HG03469 (cell line): ENCODE results near the gene CLEC16A.
A peak's percentile ranks its signal among the peaks of the same experiment; 100 is the strongest.

ENCODE experiments used
- ATAC-seq: cut with Tn5 transposase; IDR thresholded peaks from one replicate; pipeline ENCODE4 v1.9.1; 2021; ENCODE audit warnings: mild to moderate bottlenecking, moderate library complexity, moderate number of reproducible peaks; ENCODE audit not compliant: unreplicated experiment

CLEC16A gene

DNA sequence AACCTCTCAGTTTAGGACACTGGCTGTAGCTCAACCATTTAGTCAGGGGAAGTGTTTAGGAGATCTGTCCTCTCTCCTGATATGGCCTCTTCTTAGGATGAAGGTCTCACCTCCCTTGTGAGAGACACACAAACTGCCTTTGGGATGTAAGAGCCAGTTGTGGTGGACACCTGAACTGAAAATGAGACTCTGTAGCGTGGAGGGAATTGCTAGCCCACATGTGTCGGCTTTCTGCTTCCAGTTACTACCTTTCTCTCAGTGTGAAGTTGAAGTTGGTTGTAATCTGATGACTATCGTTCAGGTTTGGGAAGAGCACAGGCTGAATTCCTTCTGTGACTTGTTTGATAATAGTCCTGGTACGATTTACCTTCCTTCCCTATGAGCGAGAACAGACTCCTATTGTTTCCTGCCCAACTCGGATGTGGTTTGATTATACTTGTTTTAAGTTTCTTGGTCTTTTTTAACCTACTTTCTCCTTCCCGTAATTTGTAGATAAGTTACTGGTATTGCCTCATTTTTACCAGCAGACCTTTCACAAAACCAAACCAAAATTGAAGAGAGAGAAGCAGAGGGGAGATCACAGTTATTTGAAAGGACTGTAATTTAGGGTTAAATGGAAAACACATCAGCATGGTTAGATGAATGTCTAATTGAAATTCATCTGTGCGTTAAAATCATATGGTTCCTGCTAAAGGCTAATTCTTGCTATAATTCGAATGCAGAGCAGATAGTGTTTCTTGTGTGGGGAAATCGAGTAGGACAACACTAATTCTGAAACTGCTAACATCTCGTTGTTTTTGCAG lies 43.2 kb downstream of the CLEC16A start:
- ATAC-seq: no peak

DNA sequence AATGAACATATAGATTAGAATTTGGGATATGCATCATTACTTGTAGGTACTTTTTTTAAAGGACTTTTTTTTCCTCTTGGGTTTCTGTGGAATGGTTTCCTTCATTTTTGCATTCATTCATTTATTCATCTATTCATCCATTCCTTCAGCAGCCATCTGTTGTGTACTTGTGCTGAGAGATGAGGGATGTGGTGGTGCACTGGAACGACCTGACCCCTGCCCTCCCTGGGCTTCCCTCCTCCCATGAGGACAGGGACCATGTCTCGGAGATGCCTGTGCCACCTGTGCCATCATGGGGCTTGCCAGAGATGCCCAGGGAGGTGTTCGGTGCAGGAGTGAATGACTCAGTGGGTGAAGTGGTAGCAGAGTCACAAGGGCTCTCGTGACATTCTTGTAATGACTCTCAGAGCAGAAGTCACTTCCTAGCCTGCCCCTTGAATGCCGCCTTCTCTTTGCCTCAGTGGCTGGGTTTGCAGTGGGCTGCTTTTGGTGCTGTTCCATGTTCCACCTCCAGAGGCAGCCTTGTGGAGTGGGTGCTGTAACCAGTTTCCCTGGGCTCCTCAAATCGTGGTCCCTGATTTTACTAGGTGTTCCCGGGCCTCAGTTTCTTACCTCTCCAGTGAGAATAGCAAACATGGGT lies 43.9 kb downstream of the CLEC16A start:
- peak; percentile 51 for ATAC-seq

DNA sequence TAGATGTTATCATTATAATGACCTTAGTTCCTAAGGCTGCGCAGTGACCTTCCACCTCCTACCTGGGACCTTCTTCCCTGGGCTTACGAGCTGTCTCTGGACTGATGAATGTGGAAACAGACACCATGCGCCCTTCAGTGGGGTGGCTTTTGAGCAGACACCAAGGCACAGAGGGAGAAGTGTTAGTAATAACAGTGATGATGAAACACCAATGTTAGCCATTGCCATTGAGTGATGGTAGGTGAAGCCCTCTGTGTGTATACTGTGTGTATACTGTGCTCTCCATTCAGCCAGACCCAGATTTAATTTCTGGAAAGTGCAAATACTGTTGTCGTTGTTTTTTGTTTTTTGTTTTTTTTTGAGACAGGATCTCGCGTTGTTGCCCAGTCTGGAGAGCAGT lies 44.5 kb downstream of the CLEC16A start:
- no peak for ATAC-seq

DNA sequence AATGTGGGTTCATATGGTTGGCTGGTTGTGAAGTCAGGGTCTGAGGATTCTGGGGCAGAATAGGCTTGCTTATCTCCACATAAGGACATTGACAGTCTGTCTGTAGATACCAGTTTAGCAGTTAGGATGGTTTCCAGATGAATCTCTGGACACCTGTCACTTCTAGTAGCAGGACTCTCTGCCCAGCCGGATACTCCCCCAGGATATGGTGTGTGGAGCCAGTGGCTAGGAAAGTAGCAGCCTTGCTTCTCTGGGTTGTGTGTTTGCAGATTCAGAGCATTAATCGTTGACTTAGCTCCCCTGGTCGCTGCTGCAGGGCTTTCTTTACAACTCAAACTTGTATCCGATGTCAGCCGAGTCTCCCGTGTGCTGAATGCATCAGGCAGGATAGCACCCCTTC lies 45.2 kb downstream of the CLEC16A start:
- no peak for ATAC-seq

DNA sequence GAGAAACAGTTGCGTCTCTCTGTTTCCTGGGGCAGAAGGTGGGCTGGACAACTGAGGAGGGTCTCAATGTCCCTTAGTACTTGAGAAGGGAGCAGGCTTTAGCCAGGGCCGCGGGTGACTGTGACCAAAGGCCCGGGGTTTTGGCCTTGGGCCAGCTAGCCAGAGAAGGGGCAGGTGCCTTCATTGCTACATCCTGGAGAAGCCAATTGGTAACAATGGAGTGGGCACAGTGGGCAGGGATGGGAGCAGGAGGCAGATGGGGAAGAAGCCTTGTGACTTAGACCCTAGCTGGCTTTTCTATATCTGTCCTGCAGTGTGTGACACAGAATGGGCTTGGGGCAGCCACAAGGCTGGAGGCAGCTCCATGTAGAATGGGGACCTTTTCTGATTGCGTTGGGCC lies 46.0 kb downstream of the CLEC16A start:
- ATAC-seq: no peak

DNA sequence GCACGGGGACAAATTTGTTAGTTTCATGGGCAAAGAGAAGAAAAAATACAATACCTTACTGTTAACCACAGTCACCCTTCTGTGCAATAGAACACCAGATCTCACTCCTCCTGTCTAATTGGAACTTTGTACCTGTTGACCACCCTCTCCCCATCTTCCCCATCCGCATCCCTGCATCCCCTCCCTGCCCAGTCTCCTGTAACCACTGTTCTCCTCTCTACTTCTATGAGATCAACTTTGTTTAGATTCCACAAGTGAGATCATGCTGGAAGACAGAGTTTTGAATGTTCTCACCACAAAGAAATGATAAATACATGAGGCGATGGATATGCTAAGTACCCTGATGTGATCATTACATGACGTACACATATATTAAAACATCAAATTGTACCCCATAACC lies 47.7 kb downstream of the CLEC16A start:
- ATAC-seq: no peak

DNA sequence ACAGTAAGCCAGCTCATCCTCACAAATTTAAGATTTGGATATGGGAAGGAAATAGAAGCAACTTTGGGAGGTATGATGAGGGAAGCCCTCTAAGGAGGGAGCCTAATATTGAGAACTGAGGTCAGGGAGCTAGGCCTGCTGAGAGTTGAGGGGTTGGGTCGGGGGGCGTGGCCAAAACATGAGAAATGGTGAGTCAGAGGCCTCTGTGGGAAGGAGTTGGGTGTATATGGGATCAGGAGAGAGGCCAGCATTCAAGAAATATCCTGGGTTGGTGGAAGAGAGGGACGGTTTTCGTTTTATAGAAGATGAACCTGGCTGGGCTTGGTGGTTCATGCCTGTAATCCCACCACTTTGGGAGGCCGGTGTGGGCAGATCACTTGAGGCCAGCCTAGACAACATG lies 48.4 kb downstream of the CLEC16A start:
- no peak for ATAC-seq

DNA sequence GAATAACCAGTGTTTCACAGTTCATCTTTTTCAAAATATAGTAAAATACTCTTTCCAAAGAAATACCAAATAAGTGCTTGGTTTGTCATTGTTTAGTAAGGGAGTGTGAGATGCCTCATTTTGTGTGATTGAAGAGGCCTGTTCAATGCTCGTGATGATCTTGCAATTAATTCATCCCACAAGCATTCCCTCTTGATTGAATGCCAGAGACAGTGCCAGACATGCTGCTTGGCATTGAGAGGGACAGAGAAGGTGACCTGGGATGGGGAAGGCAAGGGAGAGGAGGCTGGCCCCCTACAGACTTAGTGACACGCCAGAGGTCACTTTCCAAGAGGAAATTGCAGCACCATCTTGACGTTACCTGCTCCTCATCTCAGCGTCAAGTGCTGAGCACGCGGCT lies 49.3 kb downstream of the CLEC16A start:
- no peak for ATAC-seq

DNA sequence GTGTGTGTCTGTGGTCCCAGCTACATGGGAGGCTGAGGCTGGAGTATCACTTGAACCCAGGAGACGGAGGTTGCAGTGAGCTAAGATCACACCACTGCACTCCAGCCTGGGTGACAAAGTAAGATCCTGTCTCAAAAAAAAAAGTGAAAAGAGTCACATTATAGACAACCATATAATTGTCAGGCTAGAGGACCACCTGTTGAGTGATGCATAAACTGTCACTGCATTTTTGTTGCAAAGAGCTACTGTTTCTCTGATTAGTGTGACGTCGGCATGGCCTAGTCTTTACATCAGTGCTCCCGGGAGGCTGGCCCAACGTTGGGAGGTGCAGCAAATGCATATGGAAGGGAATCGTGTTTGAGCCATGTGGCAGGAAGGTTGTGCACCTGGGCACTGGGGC lies 50.2 kb downstream of the CLEC16A start:
- ATAC-seq: no peak

DNA sequence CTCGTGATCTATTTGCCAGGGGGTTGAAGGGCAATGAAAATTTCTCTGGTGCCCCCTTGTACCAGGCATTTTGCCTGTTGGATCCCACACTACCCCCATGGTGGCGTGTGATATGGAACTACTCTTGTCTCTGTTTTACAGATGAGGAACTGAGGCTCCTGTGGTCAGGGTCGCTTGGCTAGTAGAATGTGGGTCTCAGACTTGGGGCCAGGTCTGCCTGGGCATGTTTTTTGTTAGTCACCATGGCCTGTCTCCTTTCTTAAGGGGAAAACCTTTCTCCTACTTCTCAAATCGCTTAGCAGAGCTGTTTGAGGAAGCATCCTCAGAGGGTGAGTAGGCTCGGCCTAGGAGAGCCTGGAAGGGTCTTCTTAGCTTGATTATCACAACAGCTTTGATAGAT lies 51.2 kb downstream of the CLEC16A start:
- ATAC-seq: no peak

DNA sequence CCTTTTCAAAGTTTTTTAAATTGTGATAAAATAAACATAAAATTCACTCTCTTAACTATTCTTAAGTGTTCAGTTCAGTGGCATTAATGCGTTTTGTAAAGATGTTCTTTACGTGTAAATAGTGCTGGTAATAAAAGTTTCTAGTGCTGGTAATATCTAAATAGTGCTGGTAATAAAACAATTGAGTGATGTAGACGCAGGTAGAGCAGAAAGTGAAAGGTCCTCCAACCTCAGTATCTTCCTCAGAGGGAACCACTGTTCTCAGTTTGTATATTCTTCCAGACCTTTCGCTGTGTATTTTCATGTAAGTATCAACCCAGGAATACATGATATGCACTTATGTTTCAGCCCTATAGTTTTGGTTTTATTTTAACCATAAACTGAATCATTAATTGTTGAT lies 53.1 kb downstream of the CLEC16A start:
- no peak for ATAC-seq

DNA sequence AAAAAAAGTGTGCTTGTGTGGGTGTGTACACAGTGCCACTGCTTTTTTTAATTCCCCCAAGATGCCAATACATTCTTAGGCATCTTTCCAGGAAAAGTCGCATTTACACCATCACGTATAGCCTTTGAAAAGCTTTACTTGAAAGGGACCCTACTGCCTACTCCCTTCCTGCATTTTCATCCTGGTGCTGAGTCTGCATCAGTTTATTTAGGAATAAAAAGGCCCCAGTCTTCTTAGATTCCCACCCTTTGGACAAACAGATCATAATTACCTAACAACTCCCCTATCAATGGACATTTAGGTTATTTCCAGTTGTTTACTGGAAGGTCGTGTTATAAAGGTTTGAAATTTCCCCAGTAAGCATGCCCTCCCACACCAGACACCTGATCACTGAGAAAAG lies 54.9 kb downstream of the CLEC16A start:
- ATAC-seq: no peak

DNA sequence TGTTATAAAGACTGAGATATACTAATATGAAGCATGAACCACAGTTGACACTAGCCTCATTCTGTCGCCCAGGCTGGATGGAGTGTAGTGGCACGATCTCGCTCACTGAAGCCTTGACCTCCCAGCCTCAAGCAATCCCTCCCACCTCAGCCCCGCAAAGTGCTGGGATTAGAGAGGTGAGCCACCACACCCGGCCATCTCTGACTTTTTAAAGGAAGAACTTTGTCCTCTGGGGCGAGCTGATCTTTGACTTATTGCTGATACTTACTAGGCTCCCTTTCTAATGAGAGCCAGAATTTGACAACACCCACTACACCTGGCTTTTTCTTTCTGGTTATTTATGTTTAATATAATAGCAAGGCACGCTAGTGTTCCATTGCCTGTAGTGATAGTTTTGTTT lies 57.2 kb downstream of the CLEC16A start:
- ATAC-seq: no peak

DNA sequence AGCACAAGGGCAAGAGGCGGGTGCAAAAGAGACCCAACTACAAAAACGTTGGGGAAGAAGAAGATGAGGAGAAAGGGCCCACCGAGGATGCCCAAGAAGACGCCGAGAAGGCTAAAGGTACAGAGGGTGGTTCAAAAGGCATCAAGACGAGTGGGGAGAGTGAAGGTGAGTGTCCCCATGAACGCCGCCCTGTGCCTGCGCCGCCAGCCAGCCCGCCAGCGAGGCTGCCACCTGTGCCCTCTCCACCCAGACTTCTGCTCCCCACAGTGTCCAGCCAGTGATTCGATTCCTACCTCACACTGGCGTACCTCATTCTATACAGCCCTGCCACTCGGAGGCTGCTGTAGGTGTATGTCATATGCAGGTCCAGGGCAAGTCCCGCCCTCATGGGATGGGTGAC lies 58.8 kb downstream of the CLEC16A start:
- ATAC-seq: no peak

DNA sequence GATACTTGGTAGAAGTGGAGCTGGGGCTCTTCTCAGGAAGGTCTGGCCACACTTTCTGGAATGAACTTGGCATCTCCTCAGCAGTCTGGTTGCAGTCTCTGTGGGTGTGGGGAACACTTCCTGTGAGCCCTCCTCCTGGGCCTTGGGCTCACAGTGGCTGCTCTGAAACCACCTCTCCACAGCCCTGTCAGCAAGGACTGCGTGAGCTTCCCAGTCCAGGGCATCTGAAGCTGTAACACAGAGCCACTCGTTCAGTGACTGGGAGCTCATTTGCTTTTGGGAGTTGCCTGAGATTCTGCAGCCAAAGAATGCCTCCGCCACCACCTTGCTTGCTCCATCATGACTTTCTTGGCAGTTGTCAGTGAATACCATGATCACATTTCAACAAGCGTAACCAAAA lies 60.0 kb downstream of the CLEC16A start:
- no peak for ATAC-seq

DNA sequence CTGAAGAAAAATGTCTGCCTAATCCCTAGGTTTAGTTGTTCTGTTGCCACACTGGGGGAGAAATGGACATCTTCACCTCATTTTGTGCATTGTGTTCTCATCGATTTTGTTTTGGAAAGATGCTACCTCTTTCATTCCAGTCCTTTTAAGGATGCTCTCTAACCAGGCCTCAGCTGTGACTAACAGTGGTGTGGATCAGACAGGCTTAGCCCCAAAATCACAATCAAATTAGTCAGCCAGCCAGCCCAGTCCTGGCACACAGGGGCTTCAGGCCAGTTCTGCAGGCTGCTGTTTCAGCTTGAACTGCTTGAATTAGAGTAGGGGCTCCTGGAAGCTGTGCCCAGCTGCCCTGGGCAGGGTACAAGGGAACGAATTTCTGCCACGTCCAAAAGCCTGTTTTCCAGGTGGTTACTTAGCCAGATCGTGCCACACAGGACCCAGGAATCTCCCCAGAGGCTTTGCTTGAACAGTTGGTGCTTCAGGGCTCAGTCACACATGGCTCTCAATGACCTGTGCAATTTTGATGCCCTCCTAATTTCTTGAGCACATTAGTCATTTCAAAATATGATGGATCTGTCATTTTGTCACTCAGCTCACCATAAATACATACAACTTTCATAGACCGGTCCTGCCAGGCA lies 60.7 kb downstream of the CLEC16A start:
- ATAC-seq: no peak

DNA sequence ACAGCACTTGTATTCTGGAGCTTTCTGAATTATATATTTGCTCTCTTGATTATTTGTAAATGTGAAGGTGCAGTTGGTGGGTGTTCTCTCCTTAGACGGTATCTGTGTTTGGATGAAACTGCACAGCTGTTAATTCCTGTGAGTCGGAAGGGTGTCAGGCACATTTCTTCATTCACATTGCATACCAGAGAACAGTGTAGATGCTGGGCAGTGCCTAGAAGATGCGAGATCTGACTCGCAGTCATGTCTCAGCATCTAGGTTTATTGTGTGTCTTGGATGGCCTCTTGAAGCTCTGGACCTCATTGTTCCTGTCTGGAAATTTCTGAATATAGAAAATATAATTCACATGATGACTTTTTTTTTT lies 61.2 kb downstream of the CLEC16A start:
- no peak for ATAC-seq

DNA sequence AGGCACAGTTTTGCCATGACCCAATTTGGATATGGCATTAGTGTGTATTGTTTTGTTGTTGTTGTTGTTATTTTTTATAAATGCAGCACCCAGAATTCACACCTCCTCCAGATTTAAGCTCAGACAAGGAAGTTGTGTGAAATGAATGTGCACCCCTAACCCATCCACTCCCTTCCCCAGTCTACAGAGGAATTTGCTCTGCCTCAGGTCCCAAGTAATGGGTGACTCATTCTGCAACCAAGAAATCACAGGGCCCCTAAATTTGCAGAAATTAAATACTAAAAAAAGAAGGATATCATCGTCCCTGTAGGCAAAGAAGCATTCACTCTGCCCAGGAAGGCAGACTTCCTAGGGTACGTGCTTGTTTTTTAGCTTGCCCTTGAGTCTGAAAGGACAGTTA lies 62.3 kb downstream of the CLEC16A start:
- no peak for ATAC-seq

DNA sequence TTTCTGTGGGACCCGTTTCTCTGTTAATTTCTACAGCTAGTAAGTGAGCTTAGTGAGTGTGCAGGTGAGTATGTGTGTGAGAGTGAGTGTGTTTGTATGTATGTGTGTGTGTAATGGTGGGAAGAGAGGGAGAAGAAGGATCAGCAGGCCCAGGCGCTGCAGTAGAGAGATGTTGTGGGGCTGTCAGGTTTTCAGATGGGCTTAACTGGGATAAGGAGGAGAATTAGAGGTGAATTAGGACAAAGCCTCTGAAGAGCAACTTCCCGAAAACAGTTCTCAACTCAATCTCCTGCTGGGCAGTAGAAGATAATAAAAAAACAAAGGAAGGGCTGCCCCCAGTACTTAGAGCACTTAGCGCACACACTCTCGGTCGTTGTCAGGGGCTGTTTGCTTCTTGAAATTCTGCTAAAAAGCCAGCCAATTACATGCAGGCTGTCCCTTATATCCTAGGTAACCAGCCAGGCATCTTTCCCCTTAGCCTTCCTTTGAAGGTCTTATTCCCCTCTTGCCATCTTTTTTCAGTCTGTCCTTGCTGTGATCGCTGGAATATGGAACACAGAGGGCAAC lies 63.4 kb downstream of the CLEC16A start:
- ATAC-seq: no peak

DNA sequence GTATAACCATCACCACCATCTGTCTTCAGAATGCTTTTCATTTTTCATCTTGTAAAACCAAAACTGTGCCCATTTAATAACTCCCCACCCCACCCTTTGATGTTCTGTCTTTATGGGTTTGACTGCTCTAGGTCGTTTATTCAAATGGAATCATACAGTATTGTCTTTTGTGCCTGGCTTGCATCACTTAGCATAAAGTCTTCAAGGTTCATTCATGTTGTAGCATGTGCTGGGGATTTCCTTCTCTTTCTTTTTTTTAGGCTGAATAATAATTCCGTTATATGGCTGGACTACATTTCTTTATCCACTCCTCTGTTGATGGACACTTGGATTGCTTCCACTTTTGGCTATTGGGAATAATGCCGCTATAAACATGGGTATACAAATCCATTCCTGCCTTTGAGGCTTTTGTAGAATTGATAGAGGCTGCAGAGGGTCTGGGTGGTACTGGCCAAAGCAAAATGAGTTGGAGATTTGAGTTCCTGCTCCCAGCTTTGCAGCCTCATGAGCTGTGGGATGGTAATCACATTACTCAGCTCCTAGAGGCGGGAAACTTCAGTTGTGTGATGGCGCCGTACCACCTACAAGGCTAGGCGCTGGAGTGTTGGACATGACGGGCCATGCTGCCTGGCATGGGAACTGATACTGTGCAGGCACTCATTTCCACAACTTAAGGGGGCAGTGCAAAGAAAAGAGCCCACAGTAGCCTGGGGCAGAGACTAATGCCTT lies 64.8 kb downstream of the CLEC16A start:
- ATAC-seq: no peak

DNA sequence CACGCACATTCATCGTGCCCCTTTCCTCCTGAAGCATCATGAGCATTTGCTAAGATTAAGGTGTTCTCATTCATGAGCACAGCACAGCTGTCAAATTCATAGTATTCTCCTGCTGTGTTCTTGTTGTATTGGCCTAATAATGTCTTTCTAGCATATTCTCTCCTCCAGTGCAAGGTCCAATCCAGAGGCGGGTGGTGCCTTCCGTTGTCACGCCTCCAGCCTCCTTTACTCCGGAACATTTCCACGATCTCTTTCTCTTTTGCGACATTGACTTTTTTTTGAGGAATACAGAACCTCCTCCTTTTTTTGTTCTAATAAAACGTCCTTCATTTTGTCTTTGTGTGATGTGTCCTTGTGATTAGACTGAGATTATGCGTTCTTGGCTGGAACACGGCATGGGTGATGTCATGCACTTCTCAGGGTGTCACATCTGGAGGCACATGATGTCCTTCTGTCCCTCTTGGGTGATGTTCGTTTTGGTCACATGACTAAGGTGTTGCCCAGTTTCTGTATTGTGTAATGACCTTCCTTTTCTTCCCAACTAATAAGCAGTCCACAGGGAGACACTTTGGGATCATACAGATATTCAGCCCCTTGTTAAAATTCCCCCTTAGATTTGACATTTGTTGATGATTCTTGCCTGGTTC lies 66.3 kb downstream of the CLEC16A start:
- ATAC-seq: no peak
